ENCODE measurements around the gene IRF4.

GRCh38 chr6:388202-388903 is 3.2 kb upstream of the IRF4 start:
- no peak for TF ChIP-seq CTCF (IDR thresholded peaks at IDR 0.05)
- TF ChIP-seq POLR2A (IDR thresholded peaks at IDR 0.05): no peak
